Measurements from ENCODE around the gene ZNRF3. TPM values are rescaled to one million over a fixed set of nuclear protein-coding genes. Genes with fewer than 3 reads are reported as not detected.

ZNRF3 gene
- total and polyA plus RNA-seq, 12 donors, result 1.8 to 7.7 (median 6.2) TPM

DNA sequence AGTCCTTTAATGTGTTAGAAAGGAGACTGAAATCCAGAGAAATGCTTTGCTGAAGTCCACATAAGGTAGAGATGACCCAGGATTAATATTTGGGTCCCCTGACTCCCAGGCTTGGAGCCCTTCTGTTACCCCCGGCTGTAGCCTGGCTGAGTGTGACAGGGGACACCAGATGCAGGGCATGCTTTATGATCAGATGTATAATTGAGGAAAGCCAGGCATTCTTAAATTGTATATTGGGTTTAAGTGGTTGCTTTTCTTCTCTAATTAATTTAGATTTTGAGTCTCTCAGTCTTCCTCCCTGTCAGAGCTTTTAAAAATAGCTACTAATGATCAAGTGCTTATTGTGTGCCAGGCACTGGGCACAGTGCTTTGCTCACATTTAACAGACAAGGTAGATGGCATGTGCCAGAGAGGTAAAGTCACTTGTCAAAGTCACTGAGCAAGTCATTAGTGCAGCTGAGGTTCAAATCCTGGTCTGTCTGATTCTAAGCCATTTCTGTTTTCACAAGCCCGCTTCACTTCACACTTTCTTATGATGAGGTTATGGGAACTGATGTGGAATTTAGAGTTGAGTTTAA is 7.9 kb downstream of the ZNRF3 start:
- no peak overlapping the region for H3K4me3 ChIP-seq
- no peak overlapping the region for H3K27ac ChIP-seq
- TF ChIP-seq, protein P1, sequence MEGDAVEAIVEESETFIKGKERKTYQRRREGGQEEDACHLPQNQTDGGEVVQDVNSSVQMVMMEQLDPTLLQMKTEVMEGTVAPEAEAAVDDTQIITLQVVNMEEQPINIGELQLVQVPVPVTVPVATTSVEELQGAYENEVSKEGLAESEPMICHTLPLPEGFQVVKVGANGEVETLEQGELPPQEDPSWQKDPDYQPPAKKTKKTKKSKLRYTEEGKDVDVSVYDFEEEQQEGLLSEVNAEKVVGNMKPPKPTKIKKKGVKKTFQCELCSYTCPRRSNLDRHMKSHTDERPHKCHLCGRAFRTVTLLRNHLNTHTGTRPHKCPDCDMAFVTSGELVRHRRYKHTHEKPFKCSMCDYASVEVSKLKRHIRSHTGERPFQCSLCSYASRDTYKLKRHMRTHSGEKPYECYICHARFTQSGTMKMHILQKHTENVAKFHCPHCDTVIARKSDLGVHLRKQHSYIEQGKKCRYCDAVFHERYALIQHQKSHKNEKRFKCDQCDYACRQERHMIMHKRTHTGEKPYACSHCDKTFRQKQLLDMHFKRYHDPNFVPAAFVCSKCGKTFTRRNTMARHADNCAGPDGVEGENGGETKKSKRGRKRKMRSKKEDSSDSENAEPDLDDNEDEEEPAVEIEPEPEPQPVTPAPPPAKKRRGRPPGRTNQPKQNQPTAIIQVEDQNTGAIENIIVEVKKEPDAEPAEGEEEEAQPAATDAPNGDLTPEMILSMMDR (IDR thresholded peaks at IDR 0.05), result no peak
- 78 to 84% methylated on average over 2 of the region's 2 CpGs for WGBS, 2 donors
- no peaks in the 10 kb centered on the region for H3K9me3 ChIP-seq
- peaks cover 0 to 40% (median 11%) of the 10 kb centered on the region in 9 donors for H3K4me1 ChIP-seq
- no peaks in the 10 kb centered on the region for H3K27me3 ChIP-seq
- intact Hi-C loops (cut with DNase I), result no loop called here
- H3K36me3 ChIP-seq, result no peaks in the 10 kb centered on the region
- DNase-seq, result no peak
- ATAC-seq, result peak in 2 of 8 donors; percentile 26 to 37

DNA sequence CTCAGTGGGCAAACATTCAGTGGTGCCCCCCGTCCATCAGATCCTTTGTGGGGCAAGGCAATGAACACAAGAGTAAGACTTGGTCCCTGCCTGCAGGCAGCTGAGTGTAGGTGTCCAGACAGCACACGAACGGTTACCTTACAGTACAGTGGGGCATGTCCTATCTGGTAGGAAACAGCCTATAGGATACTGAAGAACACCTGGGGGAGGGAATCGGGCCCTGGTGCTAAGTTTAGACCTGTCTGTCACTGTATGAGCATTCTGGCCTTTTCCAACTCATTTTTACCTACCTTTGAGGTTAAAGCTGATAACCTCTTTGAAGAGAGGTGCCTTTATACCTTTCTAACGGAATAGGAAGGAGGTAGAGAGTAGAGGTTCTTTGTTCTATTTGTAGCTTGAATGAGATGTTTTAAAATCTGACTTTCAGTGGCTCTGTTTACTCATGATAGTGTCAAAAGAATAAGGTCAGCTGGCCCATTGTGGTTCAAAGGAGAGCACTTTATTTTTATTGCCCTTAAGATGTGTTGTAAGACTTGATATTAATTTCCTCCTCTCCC is 8.9 kb downstream of the ZNRF3 start:
- H3K9me3 ChIP-seq, result no peaks in the 10 kb centered on the region
- ATAC-seq (peak in 4 of 8 donors; percentile 38 to 47 (median 43)), DNase-seq (no peak)
- H3K36me3 ChIP-seq, result no peaks in the 10 kb centered on the region
- H3K4me3 ChIP-seq, result no peak overlapping the region
- H3K27me3 ChIP-seq, result no peaks in the 10 kb centered on the region
- peaks cover 0 to 40% (median 11%) of the 10 kb centered on the region in 9 donors for H3K4me1 ChIP-seq
- WGBS, 2 donors, result 65 to 67% methylated on average over 5 of the region's 5 CpGs
- TF ChIP-seq, protein P1 (IDR thresholded peaks at IDR 0.05), result no peak
- peak overlapping the region in 2 of 10 donors; percentile 16 to 26 for H3K27ac ChIP-seq
- intact Hi-C loops (cut with DNase I), result no loop called here

DNA sequence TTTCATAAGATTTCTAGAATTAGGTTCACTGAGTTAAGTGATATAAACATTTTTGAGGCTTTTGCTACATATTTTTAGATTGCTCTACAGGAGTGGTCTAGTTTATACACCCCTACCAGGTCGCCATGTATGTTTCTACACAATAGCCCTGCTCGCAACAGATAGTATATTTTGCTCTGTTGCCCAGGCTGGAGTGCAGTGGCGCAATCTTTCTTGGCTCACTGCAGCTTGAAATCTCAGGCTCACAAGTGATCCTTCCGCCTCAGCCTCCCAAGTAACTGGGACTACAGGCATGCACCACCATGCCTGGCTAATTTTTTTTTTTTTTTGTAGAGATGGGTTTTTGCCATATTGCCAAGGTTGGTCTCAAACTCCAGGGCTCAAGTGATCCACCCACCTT is 10.4 kb downstream of the ZNRF3 start:
- 93 to 97% methylated on average over 4 of the region's 4 CpGs for WGBS, 2 donors
- no peaks in the 10 kb centered on the region for H3K27me3 ChIP-seq
- H3K4me1 ChIP-seq, result peaks cover 0 to 33% (median 11%) of the 10 kb centered on the region in 9 donors
- ATAC-seq, result no peak
- DNase-seq, result no peak
- peak overlapping the region in 1 of 10 donors; percentile 6 for H3K27ac ChIP-seq
- H3K36me3 ChIP-seq, result no peaks in the 10 kb centered on the region
- H3K4me3 ChIP-seq, result no peak overlapping the region
- TF ChIP-seq, protein P1 (IDR thresholded peaks at IDR 0.05), result no peak
- H3K9me3 ChIP-seq, result no peaks in the 10 kb centered on the region
- intact Hi-C loops (cut with DNase I), result no loop called here

DNA sequence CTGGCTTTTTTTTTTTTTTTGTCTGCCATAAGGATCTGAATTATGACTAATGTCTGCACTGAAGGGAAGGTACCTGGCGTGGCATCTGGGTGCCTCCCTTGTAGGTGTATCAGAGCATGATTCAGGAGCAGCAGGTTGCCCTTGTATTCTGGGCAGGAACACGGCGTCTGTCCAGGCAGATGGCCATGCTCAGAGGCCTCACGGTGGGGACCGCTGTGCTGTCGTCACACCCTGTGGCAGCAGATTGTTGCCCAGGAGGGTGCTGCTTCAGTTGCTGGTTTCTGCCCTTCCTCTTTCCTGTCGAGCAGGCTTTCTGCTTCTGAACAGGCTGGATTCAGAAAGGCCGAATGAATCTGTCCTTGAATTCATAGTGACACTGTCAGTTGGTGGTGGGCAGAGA is 11.0 kb downstream of the ZNRF3 start:
- H3K9me3 ChIP-seq, result no peaks in the 10 kb centered on the region
- no peak overlapping the region for H3K4me3 ChIP-seq
- intact Hi-C loops (cut with DNase I), result no loop called here
- TF ChIP-seq, protein P1 (IDR thresholded peaks at IDR 0.05), result no peak
- no peaks in the 10 kb centered on the region for H3K36me3 ChIP-seq
- peaks cover 0 to 33% (median 13%) of the 10 kb centered on the region in 9 donors for H3K4me1 ChIP-seq
- 35 to 53% methylated on average over 8 of the region's 8 CpGs for WGBS, 2 donors
- peak in 1 of 2 donors; percentile 33 for DNase-seq
- H3K27me3 ChIP-seq, result no peaks in the 10 kb centered on the region
- ATAC-seq, result peak in 6 of 8 donors; percentile 53 to 84 (median 73)
- H3K27ac ChIP-seq, result peak overlapping the region in 4 of 10 donors; percentile 6 to 51 (median 23)
